OCI-LY3 (cell line): ENCODE measurements around the gene PCDHA9.

Experiments
- EZH2phosphoT487 ChIP-seq: fragments of 200-600 bp; shearing (Covaris generic); IDR thresholded peaks from 2 replicates; pipeline ENCODE4 v1.6.1; 2018; ENCODE audit warnings: antibody characterized with exemption, mixed run types, low read depth
- TF ChIP-seq, protein P1 (sequence below): fragments of 200-600, 300-600 bp; sonication (generic); IDR thresholded peaks from 2 replicates; pipeline ENCODE4 v1.5.1; 2014; ENCODE audit warnings: antibody characterized with exemption, low read length, low read depth

DNA sequence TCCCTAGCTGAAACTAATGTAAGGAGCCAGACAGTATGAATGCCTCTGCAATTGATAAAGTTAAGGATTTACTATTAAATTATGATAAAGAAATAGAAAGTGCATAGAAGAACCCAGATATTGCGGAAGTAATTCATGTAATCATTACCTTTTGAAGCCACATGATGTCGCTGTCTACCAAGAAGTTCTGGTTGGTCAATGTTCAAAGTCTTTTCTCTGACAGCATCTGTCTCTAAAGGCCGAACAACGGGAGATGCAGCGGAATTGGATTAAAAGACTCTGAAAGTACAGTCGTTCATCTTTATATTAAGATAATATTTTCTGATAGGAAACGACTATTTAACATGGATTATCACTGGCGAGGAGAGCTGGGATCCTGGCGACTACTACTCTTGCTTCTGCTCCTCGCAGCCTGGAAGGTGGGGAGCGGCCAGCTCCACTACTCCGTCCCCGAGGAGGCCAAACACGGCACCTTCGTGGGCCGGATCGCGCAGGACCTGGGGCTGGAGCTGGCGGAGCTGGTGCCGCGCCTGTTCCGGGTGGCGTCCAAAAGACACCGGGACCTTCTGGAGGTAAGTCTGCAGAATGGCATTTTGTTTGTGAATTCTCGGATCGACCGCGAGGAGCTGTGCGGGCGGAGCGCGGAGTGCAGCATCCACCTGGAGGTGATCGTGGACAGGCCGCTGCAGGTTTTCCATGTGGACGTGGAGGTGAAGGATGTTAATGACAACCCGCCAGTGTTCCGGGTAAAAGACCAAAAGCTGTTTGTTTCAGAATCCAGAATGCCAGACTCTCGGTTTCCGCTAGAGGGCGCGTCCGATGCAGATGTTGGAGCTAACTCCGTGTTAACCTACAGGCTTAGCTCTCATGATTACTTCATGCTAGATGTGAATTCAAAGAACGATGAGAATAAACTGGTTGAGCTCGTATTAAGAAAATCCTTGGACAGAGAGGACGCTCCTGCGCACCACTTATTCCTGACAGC is 6.9 kb upstream of the PCDHA9 start, which contains the start of gene PCDHA8:
- TF ChIP-seq, protein P1, sequence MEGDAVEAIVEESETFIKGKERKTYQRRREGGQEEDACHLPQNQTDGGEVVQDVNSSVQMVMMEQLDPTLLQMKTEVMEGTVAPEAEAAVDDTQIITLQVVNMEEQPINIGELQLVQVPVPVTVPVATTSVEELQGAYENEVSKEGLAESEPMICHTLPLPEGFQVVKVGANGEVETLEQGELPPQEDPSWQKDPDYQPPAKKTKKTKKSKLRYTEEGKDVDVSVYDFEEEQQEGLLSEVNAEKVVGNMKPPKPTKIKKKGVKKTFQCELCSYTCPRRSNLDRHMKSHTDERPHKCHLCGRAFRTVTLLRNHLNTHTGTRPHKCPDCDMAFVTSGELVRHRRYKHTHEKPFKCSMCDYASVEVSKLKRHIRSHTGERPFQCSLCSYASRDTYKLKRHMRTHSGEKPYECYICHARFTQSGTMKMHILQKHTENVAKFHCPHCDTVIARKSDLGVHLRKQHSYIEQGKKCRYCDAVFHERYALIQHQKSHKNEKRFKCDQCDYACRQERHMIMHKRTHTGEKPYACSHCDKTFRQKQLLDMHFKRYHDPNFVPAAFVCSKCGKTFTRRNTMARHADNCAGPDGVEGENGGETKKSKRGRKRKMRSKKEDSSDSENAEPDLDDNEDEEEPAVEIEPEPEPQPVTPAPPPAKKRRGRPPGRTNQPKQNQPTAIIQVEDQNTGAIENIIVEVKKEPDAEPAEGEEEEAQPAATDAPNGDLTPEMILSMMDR: peak; percentile 20
- no peak for TF ChIP-seq EZH2phosphoT487
